NK-92 (cell line): ENCODE measurements around the gene DAPK1.

Source experiments
- DNase-seq: peaks from one replicate; lab custom pipeline; 2025; ENCODE audit not compliant: unreplicated experiment; lab: John Stamatoyannopoulos, UW

The DAPK1 gene

GRCh38 chr9:87497604-87498045, at the start of gene DAPK1:
DAPK1 (plus strand) TSS chr9:87497867; CDS start chr9:87499078, 1,211 bp downstream.
- DNase-seq: no peak

GRCh38 chr9:87451149-87451548, 46.5 kb upstream of the DAPK1 start:
- DNase-seq: no peak

- no peak for DNase-seq
These were observed 42.3 kb upstream of the DAPK1 start for GRCh38 chr9:87455407-87455806.

- no peak for DNase-seq
These were observed 36.4 kb upstream of the DAPK1 start for GRCh38 chr9:87461256-87461655.

GRCh38 chr9:87464110-87464991, 33.3 kb upstream of the DAPK1 start:
- DNase-seq: no peak

GRCh38 chr9:87464992-87465378, 32.7 kb upstream of the DAPK1 start:
- DNase-seq: no peak

GRCh38 chr9:87465816-87466215, 31.9 kb upstream of the DAPK1 start:
- no peak for DNase-seq

GRCh38 chr9:87467187-87467586, 30.5 kb upstream of the DAPK1 start:
- DNase-seq: no peak

GRCh38 chr9:87469793-87470465, 27.7 kb upstream of the DAPK1 start:
- DNase-seq: no peak

- no peak for DNase-seq
These were observed 25.9 kb upstream of the DAPK1 start for GRCh38 chr9:87471746-87472145.

GRCh38 chr9:87475463-87475862, 22.2 kb upstream of the DAPK1 start:
- DNase-seq: no peak

- DNase-seq: no peak
These were observed 19.3 kb upstream of the DAPK1 start for GRCh38 chr9:87478226-87478992.

- no peak for DNase-seq
These were observed 17.9 kb upstream of the DAPK1 start for GRCh38 chr9:87479801-87480201.

- DNase-seq: no peak
These were observed 15.5 kb upstream of the DAPK1 start for GRCh38 chr9:87481890-87482855.

- DNase-seq: no peak
These were observed 7.4 kb upstream of the DAPK1 start for GRCh38 chr9:87490225-87490624.

- DNase-seq: no peak
These were observed 6.8 kb upstream of the DAPK1 start for GRCh38 chr9:87490907-87491306.

GRCh38 chr9:87491523-87491922, 6.1 kb upstream of the DAPK1 start:
- no peak for DNase-seq

GRCh38 chr9:87492642-87493041, 5.0 kb upstream of the DAPK1 start:
- no peak for DNase-seq

GRCh38 chr9:87494970-87495471, 2.6 kb upstream of the DAPK1 start:
- DNase-seq: no peak

- no peak for DNase-seq
These were observed 525 bp upstream of the DAPK1 start for GRCh38 chr9:87497080-87497603.
